ENCODE measurements around the gene MGAT4B.

GRCh38 chr5:179814090-179814489, 7.4 kb upstream of the MGAT4B start:
- TF ChIP-seq U2AF2 (IDR thresholded peaks at IDR 0.05; ENCODE audit: low read depth, low read length): no peak
- TF ChIP-seq TAF1 (CRISPR knock-in tag; IDR thresholded peaks at IDR 0.05): no peak
- TF ChIP-seq GLI4 (CRISPR knock-in tag; IDR thresholded peaks at IDR 0.05; ENCODE audit: borderline replicate concordance): no peak
- no peak for TF ChIP-seq JUNB (CRISPR knock-in tag; IDR thresholded peaks at IDR 0.05; ENCODE audit: borderline replicate concordance)
- TF ChIP-seq FOXA1 (IDR thresholded peaks at IDR 0.05): no peak
- TF ChIP-seq FOXA1 (CRISPR knock-in tag; IDR thresholded peaks at IDR 0.05): no peak
- no peak for TF ChIP-seq YY1 (IDR thresholded peaks at IDR 0.05; ENCODE audit: insufficient read depth, insufficient replicate concordance, low read depth, low read length)
- TF ChIP-seq POLR2A (IDR thresholded peaks at IDR 0.05; ENCODE audit: insufficient read depth in 1 of 2, low read depth in 2 of 2, low read length in 2 of 2): no peak

All from HepG2 (cell line).